T-cell (primary cell): ENCODE results near the gene KDELR1. TPM values are rescaled to one million over a fixed set of nuclear protein-coding genes. Genes with fewer than 3 reads are reported as not detected.

Experiments used
- ATAC-seq, 4 experiments: fragments of 200-7000 bp in 3 of 4; fragments of 150-1000 bp in 1 of 4; cut with Tn5 transposase; replicated peaks in 1 of 4; 1 replicate in 3 of 4; 2 replicates in 1 of 4; pipeline ENCODE4 v1.10.0; 2021; ENCODE audit warnings: moderate library complexity in 3 of 4, mild to moderate bottlenecking in 2 of 4, moderate number of reproducible peaks in 1 of 4
- CTCF ChIA-PET, 2 donors: fragments of 300-600 bp; sonication (Branson Sonifier 250); formaldehyde crosslinking; loops; one replicate each; lab custom pipeline; 2022; ENCODE audit warnings: antibody characterized with exemption in 2 of 2; lab: Charles Lee
- POLR2A ChIA-PET, 2 donors: fragments of 300-600 bp; sonication (Branson Sonifier 250); formaldehyde crosslinking; loops; one replicate each; lab custom pipeline; 2022; ENCODE audit warnings: antibody characterized with exemption in 2 of 2; lab: Charles Lee
- DNase-seq, 35 experiments: peaks; one replicate each; pipeline versions ENCODE4 v3.0.0 to v3.0.0-alpha.2; 2013 to 2023
- H3K27ac ChIP-seq: one replicate; pipeline ENCODE4 v1.5.1; 2013; ENCODE audit warnings: low read length
- H3K27me3 ChIP-seq, 2 experiments: replicated peaks in 1 of 2; 1 replicate in 1 of 2; 2 replicates in 1 of 2; pipeline versions ENCODE4 v1.6.1 to v1.7.0; 2013; ENCODE audit warnings: low read length in 1 of 2, mixed read lengths in 1 of 2; ENCODE audit not compliant: control insufficient read depth in 2 of 2, insufficient read depth in 2 of 2; ENCODE audit errors: extremely low read depth in 1 of 2
- H3K36me3 ChIP-seq, 2 donors: 1 replicate in 1 of 2; 2 replicates in 1 of 2; pipeline versions ENCODE4 v1.6.1 to v1.7.0; 2013; ENCODE audit warnings: low read length in 1 of 2; ENCODE audit not compliant: control insufficient read depth in 2 of 2, insufficient read depth in 1 of 2; ENCODE audit errors: extremely low read depth in 1 of 2
- H3K4me1 ChIP-seq, 2 experiments: 1 replicate in 1 of 2; 2 replicates in 1 of 2; pipeline versions ENCODE4 v1.6.1 to v1.7.0; 2013; ENCODE audit warnings: low read length in 2 of 2, mixed read lengths in 1 of 2; ENCODE audit not compliant: insufficient read depth in 2 of 2, control insufficient read depth in 1 of 2; ENCODE audit errors: extremely low read depth in 1 of 2
- H3K4me3 ChIP-seq, 2 donors: 1 replicate in 1 of 2; 2 replicates in 1 of 2; pipeline versions ENCODE4 v1.5.1 to v1.7.0; 2013; ENCODE audit warnings: mild to moderate bottlenecking in 2 of 2, low read length in 1 of 2, moderate library complexity in 1 of 2; ENCODE audit not compliant: control insufficient read depth in 1 of 2; ENCODE audit errors: extremely low read depth in 1 of 2
- H3K9me3 ChIP-seq: 2 replicates; pipeline ENCODE4 v1.7.0; 2013
- H3K27ac Mint-ChIP-seq, 2 donors: one replicate each; pipeline ENCODE4 v1.8.0; 2020 to 2021; ENCODE audit warnings: mild to moderate bottlenecking in 2 of 2, mixed read lengths in 2 of 2
- H3K27me3 Mint-ChIP-seq, 2 donors: one replicate each; pipeline ENCODE4 v1.8.0; 2021 to 2022; ENCODE audit warnings: mixed read lengths in 2 of 2
- H3K36me3 Mint-ChIP-seq: one replicate; pipeline ENCODE4 v1.8.0; 2021; ENCODE audit warnings: mixed read lengths
- H3K4me1 Mint-ChIP-seq, 3 donors: one replicate each; pipeline ENCODE4 v1.8.0; 2020 to 2022; ENCODE audit warnings: mixed read lengths in 3 of 3, mild to moderate bottlenecking in 1 of 3
- H3K4me3 Mint-ChIP-seq, 3 donors: one replicate each; pipeline ENCODE4 v1.8.0; 2020 to 2022; ENCODE audit warnings: mild to moderate bottlenecking in 3 of 3, mixed read lengths in 3 of 3, moderate library complexity in 3 of 3
- H3K9me3 Mint-ChIP-seq, 3 donors: one replicate each; pipeline ENCODE4 v1.8.0; 2020 to 2022; ENCODE audit warnings: mixed read lengths in 3 of 3
- WGBS: methylation state at CpG from one replicate; pipeline ENCODE4 v1.1.5; 2013; ENCODE audit warnings: missing lambda C conversion rate; ENCODE audit not compliant: insufficient coverage; 5-methylcytosine and 5-hydroxymethylcytosine counted together
- total RNA-seq, 35 experiments: library from RNA in 6 of 35; stranded (reverse) in 6 of 35; fragments of 120-200 nt in 1 of 35; gene quantifications; one replicate each; pipeline versions ENCODE4 v1.2.1 to v1.2.4 and lab custom pipeline; 2013 to 2026

KDELR1 gene
- total RNA-seq, 5 donors from 2014 or later (not counting 1 experiment from before 2014, with no cell fraction given) = 40.9 to 55.9 (median 47.5) TPM

- ATAC-seq = no peak
- Mint-ChIP-seq H3K27ac (no peak overlapping the region), H3K9me3 (no peaks in the 10 kb centered on the region), H3K4me3 (no peak overlapping the region), H3K36me3 (peaks cover 7% of the 10 kb centered on the region), H3K27me3 (no peaks in the 10 kb centered on the region), H3K4me1 (no peaks in the 10 kb centered on the region)
- CTCF ChIA-PET = interaction anchor here (0.5 to 0.6 kb wide), 2 partner anchors 67 to 222 kb away, joined by 3 to 10 read pairs; no protein-coding TSS in a partner anchor
- no peak for DNase-seq
- POLR2A ChIA-PET = no interaction called here
- H3K27me3 ChIP-seq = no peaks in the 10 kb centered on the region
- H3K4me1 ChIP-seq = no peaks in the 10 kb centered on the region
- WGBS = 98% methylated on average over 9 of the region's 10 CpGs
- H3K4me3 ChIP-seq = no peak overlapping the region
- H3K9me3 ChIP-seq = no peaks in the 10 kb centered on the region
- H3K27ac ChIP-seq = no peak overlapping the region
- peaks cover 0 to 9% of the 10 kb centered on the region in 2 donors for H3K36me3 ChIP-seq
Observed at GRCh38 chr19:48341515-48342413, 49.6 kb downstream of the KDELR1 start.

GRCh38 chr19:48340995-48341394 is 50.4 kb downstream of the KDELR1 start:
- Mint-ChIP-seq H3K4me1 (no peaks in the 10 kb centered on the region), H3K9me3 (no peaks in the 10 kb centered on the region), H3K36me3 (peaks cover 7% of the 10 kb centered on the region), H3K27me3 (no peaks in the 10 kb centered on the region), H3K4me3 (no peak overlapping the region), H3K27ac (no peak overlapping the region)
- 94% methylated on average over 10 of the region's 11 CpGs for WGBS
- no peak for DNase-seq
- POLR2A ChIA-PET = no interaction called here
- CTCF ChIA-PET = interaction anchor here (0.6 kb wide), 2 partner anchors 11 to 67 kb away, joined by 4 to 10 read pairs; no protein-coding TSS in a partner anchor
- Histone ChIP-seq H3K36me3 (peaks cover 0 to 9% of the 10 kb centered on the region in 2 donors), H3K27me3 (no peaks in the 10 kb centered on the region), H3K9me3 (no peaks in the 10 kb centered on the region), H3K4me3 (no peak overlapping the region), H3K4me1 (no peaks in the 10 kb centered on the region), H3K27ac (no peak overlapping the region)
- ATAC-seq = no peak

DNA sequence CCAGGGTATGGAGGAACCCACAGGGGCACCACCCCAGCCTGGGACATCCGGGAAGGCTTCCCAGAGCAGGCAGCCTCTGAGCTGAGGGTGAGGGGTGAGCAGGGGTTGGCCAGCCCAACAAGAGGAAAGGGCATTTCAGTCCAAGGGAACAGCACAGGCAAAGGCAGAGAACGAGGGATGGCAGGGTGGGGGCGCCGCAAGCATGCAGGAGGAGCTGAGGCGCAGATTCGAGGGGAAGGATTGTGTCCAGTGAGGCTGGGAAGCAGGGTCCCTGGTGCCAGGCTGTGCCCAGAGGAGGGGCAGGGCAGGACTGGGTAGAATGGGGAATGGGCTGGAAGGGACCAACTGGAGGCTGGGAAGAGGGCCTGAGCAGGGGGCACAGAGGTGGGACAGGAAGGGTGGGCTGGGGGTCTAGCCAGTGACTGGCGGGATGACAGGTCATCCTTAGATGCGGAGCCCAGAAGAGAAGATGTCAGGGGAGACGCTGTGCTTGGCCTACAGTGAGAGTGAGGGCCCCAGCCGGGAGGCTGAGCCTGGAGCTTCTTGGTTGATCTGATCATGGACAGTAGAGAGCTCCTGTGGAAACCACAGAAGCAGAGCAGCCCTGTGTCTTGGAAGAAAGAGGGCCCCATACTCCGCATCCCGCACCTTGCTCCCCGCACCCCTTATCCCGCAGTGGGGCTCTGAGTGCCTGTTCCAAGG is 52.4 kb downstream of the KDELR1 start:
- Mint-ChIP-seq H3K4me3 (no peak overlapping the region), H3K27me3 (no peaks in the 10 kb centered on the region), H3K9me3 (no peaks in the 10 kb centered on the region), H3K27ac (no peak overlapping the region), H3K4me1 (peaks cover 8 to 13% (median 9%) of the 10 kb centered on the region in 3 donors), H3K36me3 (peaks cover 7% of the 10 kb centered on the region)
- no peak for ATAC-seq
- peaks cover 0 to 6% of the 10 kb centered on the region in 2 donors for H3K36me3 ChIP-seq
- H3K27ac ChIP-seq = no peak overlapping the region
- H3K9me3 ChIP-seq = no peaks in the 10 kb centered on the region
- POLR2A ChIA-PET = no interaction called here
- WGBS = 98% methylated on average over 13 of the region's 14 CpGs
- peaks cover 0 to 9% of the 10 kb centered on the region in 2 experiments for H3K4me1 ChIP-seq
- no peak for DNase-seq
- CTCF ChIA-PET = interaction anchor here in 1 of 2 donors (0.6 kb wide), 1 partner anchor 74 kb away, joined by 5 read pairs; no protein-coding TSS in a partner anchor
- H3K27me3 ChIP-seq = no peaks in the 10 kb centered on the region
- no peak overlapping the region for H3K4me3 ChIP-seq

DNA sequence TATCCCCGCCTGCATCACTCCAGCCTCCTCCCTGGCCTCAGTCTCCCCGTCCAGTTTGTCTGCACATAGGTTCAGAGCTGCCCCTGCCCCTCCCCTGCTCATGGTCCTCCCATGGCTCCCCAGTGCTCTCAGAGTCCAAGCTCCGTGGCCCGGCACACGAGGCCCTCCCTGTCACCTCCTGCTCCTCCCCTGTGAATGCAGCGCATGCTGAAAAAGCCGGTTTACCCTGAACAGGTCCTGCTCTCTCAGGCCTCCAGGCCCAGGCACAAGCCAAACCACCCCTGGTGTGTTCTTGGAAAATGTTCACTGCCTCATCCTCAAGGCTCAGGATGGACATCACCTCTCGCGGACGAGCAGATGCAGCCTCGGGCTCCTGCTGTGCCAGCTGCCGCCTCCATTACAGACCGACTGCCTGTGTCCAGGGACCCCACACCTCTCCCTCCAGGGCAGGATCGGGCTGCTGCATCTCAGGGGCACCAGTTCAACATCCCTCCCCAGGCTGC is 53.0 kb downstream of the KDELR1 start:
- peaks cover 4% of the 10 kb centered on the region for H3K36me3 Mint-ChIP-seq
- no peaks in the 10 kb centered on the region for H3K9me3 Mint-ChIP-seq
- peaks cover 9 to 17% (median 13%) of the 10 kb centered on the region in 3 donors for H3K4me1 Mint-ChIP-seq
- Histone ChIP-seq H3K27me3 (no peaks in the 10 kb centered on the region), H3K9me3 (no peaks in the 10 kb centered on the region), H3K4me3 (no peak overlapping the region), H3K4me1 (peaks cover 0 to 14% of the 10 kb centered on the region in 2 experiments), H3K27ac (no peak overlapping the region), H3K36me3 (peaks cover 0 to 6% of the 10 kb centered on the region in 2 donors)
- DNase-seq = no peak
- ATAC-seq = no peak
- POLR2A ChIA-PET = no interaction called here
- no peak overlapping the region for H3K4me3 Mint-ChIP-seq
- CTCF ChIA-PET = no interaction called here
- H3K27me3 Mint-ChIP-seq = no peaks in the 10 kb centered on the region
- 93% methylated on average over 12 of the region's 14 CpGs for WGBS
- H3K27ac Mint-ChIP-seq = peak overlapping the region in 1 of 2 donors; percentile 34

DNA sequence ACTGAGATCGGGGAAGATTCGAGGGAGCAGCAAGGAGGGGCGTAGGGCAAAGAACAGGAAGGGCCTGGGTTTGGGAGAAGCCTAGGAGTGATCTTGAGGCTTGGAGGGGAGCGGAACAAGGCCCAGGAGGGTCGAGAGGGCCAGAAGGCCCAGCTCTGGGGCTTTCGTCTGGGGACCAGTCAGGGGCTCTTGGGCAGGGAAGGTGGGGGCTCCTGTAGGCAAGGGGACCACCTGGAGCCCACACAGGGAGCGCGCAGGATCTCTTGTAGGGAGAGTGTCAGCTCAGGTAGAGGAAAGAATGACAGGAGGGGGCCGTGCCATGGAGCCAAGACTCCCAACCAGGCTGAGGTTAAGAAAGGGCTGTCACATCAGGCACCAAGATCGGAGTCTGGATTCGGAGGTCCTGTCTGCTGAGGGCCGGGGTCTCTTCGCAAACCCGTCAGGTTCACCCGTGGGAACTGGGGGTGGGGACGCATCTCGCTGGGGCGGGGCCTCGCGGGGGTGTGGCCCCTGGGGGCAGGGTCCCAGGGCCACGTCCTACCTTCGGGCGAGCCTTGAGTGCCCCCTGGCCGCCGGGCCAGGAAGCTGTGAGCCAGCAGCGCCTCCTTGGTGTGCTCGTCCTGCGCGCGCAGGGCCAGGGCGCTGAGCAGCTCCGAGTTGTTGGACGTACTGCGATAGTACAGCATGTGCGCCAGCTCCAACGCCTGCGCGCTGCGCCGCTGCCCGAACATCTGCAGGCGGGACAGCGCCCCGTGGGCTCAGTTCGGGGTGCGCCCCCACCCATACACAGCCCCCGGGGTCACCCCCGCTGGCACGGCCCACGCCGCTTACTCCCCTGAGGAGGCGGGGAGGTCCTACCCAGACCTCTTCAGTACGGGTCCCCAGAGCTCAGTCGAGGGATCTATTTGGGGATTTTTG is 57.6 kb downstream of the KDELR1 start:
- peaks cover 0 to 22% of the 10 kb centered on the region in 2 donors for H3K36me3 ChIP-seq
- no peaks in the 10 kb centered on the region for H3K27me3 ChIP-seq
- Mint-ChIP-seq H3K27me3 (no peaks in the 10 kb centered on the region), H3K9me3 (no peaks in the 10 kb centered on the region), H3K4me3 (peak overlapping the region; percentile 91 to 96 (median 96)), H3K4me1 (peaks cover 46 to 57% (median 57%) of the 10 kb centered on the region in 3 donors), H3K36me3 (peaks cover 24% of the 10 kb centered on the region), H3K27ac (peak overlapping the region; percentile 95 to 99)
- H3K9me3 ChIP-seq = no peaks in the 10 kb centered on the region
- CTCF ChIA-PET = interaction anchor here (0.5 to 3.1 kb wide), 23 partner anchors 9 to 1306 kb away, joined by 3 to 123 read pairs (median 5); partner anchors contain the start of genes CA11 (in 1 of the 2), EMP3 (in 1 of the 2), GYS1 (in 1 of the 2) and RRAS (in 1 of the 2)
- H3K27ac ChIP-seq = peak overlapping the region; percentile 95
- DNase-seq (peak; percentile 90 to 97 (median 94)), ATAC-seq (peak; percentile 64 to 66 (median 65))
- H3K4me1 ChIP-seq = peaks cover 23 to 57% of the 10 kb centered on the region in 2 experiments
- POLR2A ChIA-PET = interaction anchor here (0.6 to 1.3 kb wide), 7 partner anchors 10 to 74 kb away, joined by 3 to 20 read pairs (median 5); partner anchors contain the start of genes KDELR1 (in 1 of the 2), SYNGR4 (in 1 of the 2) and TMEM143 (in 1 of the 2)
- peak overlapping the region; percentile 85 to 94 for H3K4me3 ChIP-seq
- WGBS = under 1% methylated on average over 41 of the region's 54 CpGs
